ENCODE measurements around the gene PPRC1. TPM values are rescaled to one million over a fixed set of nuclear protein-coding genes. Genes with fewer than 3 reads are reported as not detected.
"Not testable (repeated sequence)": the region's sequence is repeated elsewhere in the genome, so short reads cannot be mapped to it uniquely, and the experiment has no call there.

Gene PPRC1
- total RNA-seq, 1 donor from 2014 or later, result 8.4 TPM

- no peak for DNase-seq
These were observed 18.3 kb downstream of the PPRC1 start for GRCh38 chr10:102150970-102151773.

- DNase-seq, result peak; percentile 96
These were observed 19.1 kb downstream of the PPRC1 start, which contains the start of gene NOLC1 for GRCh38 chr10:102151774-102152544. NOLC1 (plus strand) TSS chr10:102152389; CDS start chr10:102152411, 22 bp downstream.

- no peak for DNase-seq
These were observed 19.7 kb downstream of the PPRC1 start for GRCh38 chr10:102152545-102152890.

GRCh38 chr10:102153093-102153620 is 20.3 kb downstream of the PPRC1 start:
- no peak for DNase-seq

- DNase-seq, result no peak
These were observed 21.8 kb downstream of the PPRC1 start for GRCh38 chr10:102154466-102155116.

- DNase-seq, result no peak
These were observed 24.4 kb downstream of the PPRC1 start for GRCh38 chr10:102157224-102157623.

GRCh38 chr10:102159051-102159597 is 26.3 kb downstream of the PPRC1 start:
- DNase-seq, result no peak

- DNase-seq, result no peak
These were observed 27.0 kb downstream of the PPRC1 start for GRCh38 chr10:102159831-102160230.

- DNase-seq, result no peak
These were observed 30.6 kb downstream of the PPRC1 start for GRCh38 chr10:102163342-102163989.

GRCh38 chr10:102167861-102168260 is 35.0 kb downstream of the PPRC1 start:
- no peak for DNase-seq

GRCh38 chr10:102170602-102171001 is 37.8 kb downstream of the PPRC1 start:
- no peak for DNase-seq

GRCh38 chr10:102172288-102172687 is 39.4 kb downstream of the PPRC1 start:
- DNase-seq, result no peak

GRCh38 chr10:102175415-102175814 is 42.6 kb downstream of the PPRC1 start:
- DNase-seq, result no peak

- DNase-seq, result no peak
These were observed 51.8 kb downstream of the PPRC1 start for GRCh38 chr10:102184606-102185005.

GRCh38 chr10:102185272-102185671 is 52.4 kb downstream of the PPRC1 start:
- no peak for DNase-seq

- no peak for DNase-seq
These were observed 53.1 kb downstream of the PPRC1 start for GRCh38 chr10:102185811-102186527.

- no peak for DNase-seq
These were observed 55.6 kb downstream of the PPRC1 start for GRCh38 chr10:102188298-102188940.

GRCh38 chr10:102188941-102189898 is 56.4 kb downstream of the PPRC1 start:
- DNase-seq, result not testable (repeated sequence)

- no peak for DNase-seq
These were observed 59.1 kb downstream of the PPRC1 start for GRCh38 chr10:102191956-102192355.
